ENCODE measurements around the gene PCSK6.

PCSK6 gene

DNA sequence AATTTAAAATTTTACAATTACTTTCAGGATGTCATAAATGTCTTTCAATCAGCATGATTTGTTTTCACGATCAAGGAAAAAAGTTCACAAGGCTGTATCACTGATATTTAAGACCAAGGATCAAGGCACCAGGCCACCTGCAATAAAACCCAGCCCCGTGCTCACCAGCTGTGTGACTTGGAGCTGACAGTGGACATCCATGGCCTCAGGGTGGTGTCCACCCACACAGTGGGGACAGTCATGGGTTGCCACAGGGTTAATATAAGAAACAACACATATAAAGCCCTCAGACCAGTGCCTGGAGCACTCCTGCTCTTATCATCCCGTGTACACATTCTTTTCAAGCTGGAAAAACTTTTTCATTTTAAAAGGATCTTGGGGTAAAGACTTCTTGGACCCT lies 56.5 kb downstream of the PCSK6 start:
- H3K27me3 ChIP-seq (ENCODE audit: insufficient read depth, low read length, poor library complexity): no peaks in the 10 kb centered on the region
- no peak overlapping the region for H3K27ac ChIP-seq (ENCODE audit: low read length)
- H3K4me1 ChIP-seq (ENCODE audit: insufficient read depth, low read length): peaks cover 15% of the 10 kb centered on the region
- no peaks in the 10 kb centered on the region for H3K79me2 ChIP-seq (ENCODE audit: insufficient read depth, low read length)
- ATAC-seq (ENCODE audit: insufficient read depth, low read depth) (no peak), DNase-seq (no peak)
- no peak overlapping the region for H3K4me3 ChIP-seq (ENCODE audit: low read depth in 1 of 2, low read length in 2 of 2)
- H3K9me3 ChIP-seq (ENCODE audit: insufficient read depth, low read length, severe bottlenecking): no peaks in the 10 kb centered on the region
- no peak overlapping the region for H2AFZ ChIP-seq (ENCODE audit: low read depth, low read length)
- H3K9ac ChIP-seq (ENCODE audit: low read depth, low read length): no peak overlapping the region
- no peaks in the 10 kb centered on the region for H3K36me3 ChIP-seq (ENCODE audit: insufficient read depth, low read length)
- no peak overlapping the region for H3K4me2 ChIP-seq (ENCODE audit: insufficient read depth, low read length)
- no peaks in the 10 kb centered on the region for H4K20me1 ChIP-seq (ENCODE audit: insufficient read depth, low read length)
- no peak for TF ChIP-seq EZH2 (IDR thresholded peaks at IDR 0.05; ENCODE audit: borderline replicate concordance, low read depth, low read length, severe bottlenecking)
- no peak for TF ChIP-seq CTCF (IDR thresholded peaks at IDR 0.05; ENCODE audit: borderline replicate concordance, extremely low read depth, low read length, poor library complexity, severe bottlenecking)

DNA sequence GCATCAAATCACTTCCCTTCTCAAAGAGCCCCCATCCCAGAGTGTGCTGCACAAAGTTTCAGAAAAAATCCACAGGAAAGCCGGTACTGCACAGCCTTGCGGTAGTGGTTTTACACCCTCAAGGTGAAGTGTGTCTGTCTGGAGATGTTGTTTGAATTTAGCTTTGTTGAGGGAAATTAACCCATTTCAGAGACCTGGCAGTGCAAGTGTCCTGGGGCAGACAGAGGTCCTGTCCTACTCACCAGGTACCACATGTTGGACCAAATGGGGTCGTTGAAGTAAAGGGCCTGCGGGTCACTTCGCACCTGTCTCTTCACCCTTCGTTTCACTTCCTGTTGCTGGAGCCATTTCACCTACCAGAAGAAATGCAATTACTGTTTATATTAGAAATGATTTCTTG lies 57.8 kb downstream of the PCSK6 start:
- no peaks in the 10 kb centered on the region for H4K20me1 ChIP-seq (ENCODE audit: insufficient read depth, low read length)
- H3K4me1 ChIP-seq (ENCODE audit: insufficient read depth, low read length): peaks cover 16% of the 10 kb centered on the region
- no peaks in the 10 kb centered on the region for H3K9me3 ChIP-seq (ENCODE audit: insufficient read depth, low read length, severe bottlenecking)
- TF ChIP-seq EZH2 (IDR thresholded peaks at IDR 0.05; ENCODE audit: borderline replicate concordance, low read depth, low read length, severe bottlenecking) (no peak), CTCF (IDR thresholded peaks at IDR 0.05; ENCODE audit: borderline replicate concordance, extremely low read depth, low read length, poor library complexity, severe bottlenecking) (no peak)
- H3K79me2 ChIP-seq (ENCODE audit: insufficient read depth, low read length): no peaks in the 10 kb centered on the region
- H2AFZ ChIP-seq (ENCODE audit: low read depth, low read length): no peak overlapping the region
- no peak overlapping the region for H3K4me2 ChIP-seq (ENCODE audit: insufficient read depth, low read length)
- H3K9ac ChIP-seq (ENCODE audit: low read depth, low read length): no peak overlapping the region
- no peaks in the 10 kb centered on the region for H3K36me3 ChIP-seq (ENCODE audit: insufficient read depth, low read length)
- no peak for ATAC-seq (ENCODE audit: insufficient read depth, low read depth)
- DNase-seq: no peak
- H3K4me3 ChIP-seq (ENCODE audit: low read depth in 1 of 2, low read length in 2 of 2): no peak overlapping the region
- H3K27me3 ChIP-seq (ENCODE audit: insufficient read depth, low read length, poor library complexity): no peaks in the 10 kb centered on the region
- no peak overlapping the region for H3K27ac ChIP-seq (ENCODE audit: low read length)

GRCh38 chr15:101431301-101431700 lies 58.2 kb downstream of the PCSK6 start:
- no peak overlapping the region for H3K27ac ChIP-seq (ENCODE audit: low read length)
- no peak overlapping the region for H3K9ac ChIP-seq (ENCODE audit: low read depth, low read length)
- H4K20me1 ChIP-seq (ENCODE audit: insufficient read depth, low read length): no peaks in the 10 kb centered on the region
- no peaks in the 10 kb centered on the region for H3K27me3 ChIP-seq (ENCODE audit: insufficient read depth, low read length, poor library complexity)
- H3K4me1 ChIP-seq (ENCODE audit: insufficient read depth, low read length): peaks cover 16% of the 10 kb centered on the region
- no peak overlapping the region for H2AFZ ChIP-seq (ENCODE audit: low read depth, low read length)
- ATAC-seq (ENCODE audit: insufficient read depth, low read depth) (no peak), DNase-seq (no peak)
- H3K9me3 ChIP-seq (ENCODE audit: insufficient read depth, low read length, severe bottlenecking): no peaks in the 10 kb centered on the region
- TF ChIP-seq CTCF (IDR thresholded peaks at IDR 0.05; ENCODE audit: borderline replicate concordance, extremely low read depth, low read length, poor library complexity, severe bottlenecking): no peak
- no peak for TF ChIP-seq EZH2 (IDR thresholded peaks at IDR 0.05; ENCODE audit: borderline replicate concordance, low read depth, low read length, severe bottlenecking)
- no peak overlapping the region for H3K4me2 ChIP-seq (ENCODE audit: insufficient read depth, low read length)
- H3K4me3 ChIP-seq (ENCODE audit: low read depth in 1 of 2, low read length in 2 of 2): no peak overlapping the region
- H3K79me2 ChIP-seq (ENCODE audit: insufficient read depth, low read length): no peaks in the 10 kb centered on the region
- H3K36me3 ChIP-seq (ENCODE audit: insufficient read depth, low read length): no peaks in the 10 kb centered on the region

GRCh38 chr15:101429646-101430045 lies 59.9 kb downstream of the PCSK6 start:
- DNase-seq (no peak), ATAC-seq (ENCODE audit: insufficient read depth, low read depth) (no peak)
- no peak for TF ChIP-seq EZH2 (IDR thresholded peaks at IDR 0.05; ENCODE audit: borderline replicate concordance, low read depth, low read length, severe bottlenecking)
- TF ChIP-seq CTCF (IDR thresholded peaks at IDR 0.05; ENCODE audit: borderline replicate concordance, extremely low read depth, low read length, poor library complexity, severe bottlenecking): no peak
- Histone ChIP-seq H3K4me1 (ENCODE audit: insufficient read depth, low read length) (peaks cover 16% of the 10 kb centered on the region), H4K20me1 (ENCODE audit: insufficient read depth, low read length) (no peaks in the 10 kb centered on the region), H3K27ac (ENCODE audit: low read length) (no peak overlapping the region), H3K36me3 (ENCODE audit: insufficient read depth, low read length) (no peaks in the 10 kb centered on the region), H2AFZ (ENCODE audit: low read depth, low read length) (no peak overlapping the region), H3K79me2 (ENCODE audit: insufficient read depth, low read length) (no peaks in the 10 kb centered on the region), H3K4me2 (ENCODE audit: insufficient read depth, low read length) (no peak overlapping the region), H3K9ac (ENCODE audit: low read depth, low read length) (no peak overlapping the region), H3K9me3 (ENCODE audit: insufficient read depth, low read length, severe bottlenecking) (no peaks in the 10 kb centered on the region), H3K27me3 (ENCODE audit: insufficient read depth, low read length, poor library complexity) (no peaks in the 10 kb centered on the region), H3K4me3 (ENCODE audit: low read depth in 1 of 2, low read length in 2 of 2) (no peak overlapping the region)
